Lower leg skin (tissue), 3 donors: Measurements from ENCODE around the gene RFTN2.
"Not testable (repeated sequence)": the region's sequence is repeated elsewhere in the genome, so short reads cannot be mapped to it uniquely, and the experiment has no call there.

Source experiments
- POLR2A ChIP-seq, 2 donors: fragments of 450-650 bp; IDR thresholded peaks; one replicate each; pipeline ENCODE4 v1.6.1; 2016 to 2017; ENCODE audit warnings: antibody characterized with exemption in 2 of 2, mild to moderate bottlenecking in 1 of 2, moderate library complexity in 1 of 2
- TF ChIP-seq, protein P1 (sequence below), 3 donors: fragments of 450-650 bp; IDR thresholded peaks; one replicate each; pipeline ENCODE4 v1.5.1; 2016; ENCODE audit warnings: antibody characterized with exemption in 3 of 3, mild to moderate bottlenecking in 3 of 3, moderate library complexity in 2 of 3

DNA sequence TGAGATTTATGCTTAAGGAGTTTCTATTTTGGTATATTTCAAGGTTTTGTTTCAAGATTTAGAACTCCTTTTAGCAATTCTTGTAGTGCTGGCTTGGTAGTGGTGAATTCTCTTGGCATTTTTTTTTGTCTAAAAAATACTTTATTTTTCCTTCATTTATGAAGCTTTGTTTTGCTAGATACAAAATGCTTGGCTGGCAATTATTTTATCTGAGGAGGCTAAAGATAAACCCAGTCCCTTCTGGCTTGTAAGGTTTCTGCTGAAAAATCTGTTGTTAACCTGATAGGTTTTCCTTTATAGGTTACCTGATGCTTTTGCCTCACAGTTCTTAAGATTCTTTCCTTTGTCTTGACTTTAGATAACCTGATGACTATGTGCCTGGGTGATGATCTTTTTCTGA is 24.3 kb upstream of the RFTN2 start:
- TF ChIP-seq, protein P1, sequence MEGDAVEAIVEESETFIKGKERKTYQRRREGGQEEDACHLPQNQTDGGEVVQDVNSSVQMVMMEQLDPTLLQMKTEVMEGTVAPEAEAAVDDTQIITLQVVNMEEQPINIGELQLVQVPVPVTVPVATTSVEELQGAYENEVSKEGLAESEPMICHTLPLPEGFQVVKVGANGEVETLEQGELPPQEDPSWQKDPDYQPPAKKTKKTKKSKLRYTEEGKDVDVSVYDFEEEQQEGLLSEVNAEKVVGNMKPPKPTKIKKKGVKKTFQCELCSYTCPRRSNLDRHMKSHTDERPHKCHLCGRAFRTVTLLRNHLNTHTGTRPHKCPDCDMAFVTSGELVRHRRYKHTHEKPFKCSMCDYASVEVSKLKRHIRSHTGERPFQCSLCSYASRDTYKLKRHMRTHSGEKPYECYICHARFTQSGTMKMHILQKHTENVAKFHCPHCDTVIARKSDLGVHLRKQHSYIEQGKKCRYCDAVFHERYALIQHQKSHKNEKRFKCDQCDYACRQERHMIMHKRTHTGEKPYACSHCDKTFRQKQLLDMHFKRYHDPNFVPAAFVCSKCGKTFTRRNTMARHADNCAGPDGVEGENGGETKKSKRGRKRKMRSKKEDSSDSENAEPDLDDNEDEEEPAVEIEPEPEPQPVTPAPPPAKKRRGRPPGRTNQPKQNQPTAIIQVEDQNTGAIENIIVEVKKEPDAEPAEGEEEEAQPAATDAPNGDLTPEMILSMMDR (IDR thresholded peaks at IDR 0.05): not testable (repeated sequence)
- not testable (repeated sequence) for TF ChIP-seq POLR2A (IDR thresholded peaks at IDR 0.05)
